SK-N-SH (cell line): ENCODE measurements around the gene TRIP4. TPM values are rescaled to one million over a fixed set of nuclear protein-coding genes. Genes with fewer than 3 reads are reported as not detected.

Experiments
- CTCF ChIA-PET: fragments of 300-600, 350-600 bp; formaldehyde crosslinking; extraction: SDS; loops from one replicate; lab custom pipeline; 2021; lab: Yijun Ruan, JAX
- POLR2A ChIA-PET: fragments of 350-600 bp; sonication (Branson Sonifier 250); formaldehyde crosslinking; extraction: SDS; loops from one replicate; lab custom pipeline; 2020; ENCODE audit warnings: antibody characterized with exemption, inconsistent platforms; lab: Yijun Ruan, JAX
- DNase-seq: peaks from one replicate; pipeline ENCODE4 v3.0.0; 2012
- H2AFZ ChIP-seq: fragments of 200-600 bp; sonication (generic); 2 replicates; pipeline ENCODE4 v1.8.1; 2016; ENCODE audit warnings: antibody characterized with exemption, mild to moderate bottlenecking, low read depth
- H3F3A ChIP-seq: fragments of 200-600 bp; sonication (generic); replicated peaks from 2 replicates; pipeline ENCODE3; 2016; ENCODE audit warnings: antibody characterized with exemption, mild to moderate bottlenecking; ENCODE audit not compliant: insufficient read depth
- H3K27ac ChIP-seq, 2 experiments: fragments of 200-500 bp in 1 of 2; fragments of 200-600 bp in 1 of 2; sonication (Bioruptor generic) in 1 of 2; sonication (generic), shearing (Covaris generic) in 1 of 2; 2 replicates each; pipeline versions ENCODE4 v1.5.1 to v1.6.1; 2014 to 2016; ENCODE audit warnings: low read depth in 2 of 2, inconsistent platforms in 1 of 2, low read length in 1 of 2, mild to moderate bottlenecking in 1 of 2, mixed read lengths in 1 of 2
- H3K27me3 ChIP-seq: fragments of 200-600 bp; sonication (generic), shearing (Covaris generic); 2 replicates; pipeline ENCODE4 v1.6.1; 2016; ENCODE audit warnings: mixed run types; ENCODE audit not compliant: insufficient read depth
- H3K36me3 ChIP-seq, 2 experiments: fragments of 200-500 bp in 1 of 2; fragments of 200-600 bp in 1 of 2; sonication (Bioruptor generic) in 1 of 2; sonication (generic) in 1 of 2; replicated peaks in 1 of 2; 2 replicates each; pipeline versions ENCODE3 to v1.5.1; 2014 to 2016; ENCODE audit warnings: low read length in 1 of 2, mild to moderate bottlenecking in 1 of 2; ENCODE audit not compliant: insufficient read depth in 2 of 2, control insufficient read depth in 1 of 2
- H3K4me1 ChIP-seq, 2 experiments: fragments of 200-500 bp in 1 of 2; fragments of 200-600 bp in 1 of 2; sonication (Bioruptor generic) in 1 of 2; sonication (generic), shearing (Covaris generic) in 1 of 2; 2 replicates each; pipeline versions ENCODE4 v1.5.1 to v1.6.1; 2014 to 2016; ENCODE audit warnings: low read depth in 1 of 2, low read length in 1 of 2, mixed run types in 1 of 2; ENCODE audit not compliant: insufficient read depth in 2 of 2, control insufficient read depth in 1 of 2
- H3K4me2 ChIP-seq: fragments of 200-600 bp; sonication (generic), shearing (Covaris generic); 2 replicates; pipeline ENCODE4 v1.6.1; 2017; ENCODE audit warnings: mixed run types
- H3K4me3 ChIP-seq, 2 experiments: fragments of 200-500 bp in 1 of 2; fragments of 200-600 bp in 1 of 2; sonication (Bioruptor generic) in 1 of 2; sonication (generic), shearing (Covaris generic) in 1 of 2; 2 replicates each; pipeline versions ENCODE4 v1.5.1 to v1.8.1; 2014 to 2016; ENCODE audit warnings: low read depth in 2 of 2, inconsistent platforms in 1 of 2, low read length in 1 of 2, mild to moderate bottlenecking in 1 of 2, mixed read lengths in 1 of 2, moderate library complexity in 1 of 2
- H3K79me2 ChIP-seq: fragments of 200-600 bp; sonication (generic); 2 replicates; pipeline ENCODE4 v1.8.1; 2017; ENCODE audit warnings: mild to moderate bottlenecking; ENCODE audit not compliant: insufficient read depth
- H3K9ac ChIP-seq: fragments of 200-600 bp; sonication (generic); 2 replicates; pipeline ENCODE4 v1.6.1; 2017; ENCODE audit warnings: mixed run types
- H3K9me2 ChIP-seq: fragments of 200-600 bp; sonication (generic); 2 replicates; pipeline ENCODE4 v1.6.1; 2017; ENCODE audit warnings: mixed run types
- H3K9me3 ChIP-seq: fragments of 200-600 bp; sonication (generic); 2 replicates; pipeline ENCODE4 v1.6.1; 2017; ENCODE audit warnings: mixed run types, mild to moderate bottlenecking, moderate library complexity
- H4K20me1 ChIP-seq: fragments of 200-600 bp; sonication (generic); 2 replicates; pipeline ENCODE4 v1.6.1; 2017; ENCODE audit warnings: mild to moderate bottlenecking, mixed run types; ENCODE audit not compliant: insufficient read depth
- EP300 ChIP-seq, 2 experiments: IDR thresholded peaks; 2 replicates each; pipeline versions ENCODE4 v1.4.0 to v1.6.1; 2012; ENCODE audit warnings: borderline replicate concordance in 1 of 2, low read depth in 1 of 2, low read length in 1 of 2
- EZH2phosphoT487 ChIP-seq: fragments of 200-600 bp; sonication (generic); IDR thresholded peaks from 2 replicates; pipeline ENCODE4 v1.6.1; 2017; ENCODE audit warnings: low read depth, mixed run types, mild to moderate bottlenecking, antibody characterized with exemption, moderate library complexity, borderline replicate concordance
- FOXJ3 ChIP-seq: sonication (generic); formaldehyde crosslinking; IDR thresholded peaks from 2 replicates; pipeline ENCODE4 v1.5.1; 2020; ENCODE audit warnings: mild to moderate bottlenecking, missing genetic modification reagents
- FOXM1 ChIP-seq: IDR thresholded peaks from 2 replicates; pipeline ENCODE4 v1.4.0; 2012; ENCODE audit warnings: low read depth, mild to moderate bottlenecking
- GATA2 ChIP-seq: sonication (generic); formaldehyde crosslinking; IDR thresholded peaks from 2 replicates; pipeline ENCODE4 v1.5.0; 2020; ENCODE audit warnings: mild to moderate bottlenecking, missing genetic modification reagents
- JUND ChIP-seq: IDR thresholded peaks from 2 replicates; pipeline ENCODE4 v1.4.0; 2012
- MEF2A ChIP-seq: IDR thresholded peaks from 2 replicates; pipeline ENCODE4 v1.4.0; 2012; ENCODE audit warnings: low read depth, borderline replicate concordance
- MXI1 ChIP-seq: IDR thresholded peaks from 2 replicates; pipeline ENCODE4 v1.6.1; 2012; ENCODE audit warnings: mild to moderate bottlenecking, low read depth, low read length, improper control_type of control experiment
- NFIC ChIP-seq: IDR thresholded peaks from 2 replicates; pipeline ENCODE4 v1.4.0; 2012; ENCODE audit warnings: borderline replicate concordance
- NRF1 ChIP-seq: IDR thresholded peaks from 2 replicates; pipeline ENCODE4 v1.6.1; 2012; ENCODE audit warnings: low read depth, mild to moderate bottlenecking, low read length
- POLR2AphosphoS5 ChIP-seq: IDR thresholded peaks from 2 replicates; pipeline ENCODE4 v1.6.1; 2012; ENCODE audit warnings: low read depth, low read length
- RXRA ChIP-seq: IDR thresholded peaks from 2 replicates; pipeline ENCODE4 v1.4.0; 2012; ENCODE audit warnings: low read depth, mild to moderate bottlenecking, borderline replicate concordance
- SMC3 ChIP-seq: IDR thresholded peaks from 2 replicates; pipeline ENCODE4 v1.6.1; 2012; ENCODE audit warnings: low read depth, low read length, improper control_type of control experiment
- TAF1 ChIP-seq: IDR thresholded peaks from 2 replicates; pipeline ENCODE4 v1.6.1; 2012; ENCODE audit warnings: low read depth, mild to moderate bottlenecking, low read length, moderate library complexity, borderline replicate concordance
- TEAD4 ChIP-seq: IDR thresholded peaks from 2 replicates; pipeline ENCODE4 v1.4.0; 2012; ENCODE audit warnings: mild to moderate bottlenecking, borderline replicate concordance; ENCODE audit not compliant: insufficient read depth
- WGBS: methylation state at CpG from one replicate; pipeline ENCODE4 v1.1.6; 2017; ENCODE audit warnings: low lambda C conversion rate; 5-methylcytosine and 5-hydroxymethylcytosine counted together
- polyA plus RNA-seq, 3 experiments: library from polyadenylated mRNA; depleted of rRNA; stranded (reverse); fragments of >200 nt; gene quantifications; 2 replicates each; pipeline ENCODE4 v1.2.3, GENCODE V29; 2012
- TF ChIP-seq, protein P1 (sequence below): IDR thresholded peaks from 2 replicates; pipeline ENCODE4; 2012
- TF ChIP-seq, protein P2 (sequence below): fragments of 150-350 bp; IDR thresholded peaks from 2 replicates; pipeline ENCODE4 v1.6.1; 2017; ENCODE audit warnings: antibody characterized with exemption, low read length, low read depth, borderline replicate concordance
- TF ChIP-seq, protein P3 (sequence below): IDR thresholded peaks from 2 replicates; pipeline ENCODE4 v1.6.1; 2012; ENCODE audit warnings: mild to moderate bottlenecking, low read depth, low read length, moderate library complexity
- TF ChIP-seq, protein P4 (sequence below): fragments of 200-600 bp; sonication (generic); IDR thresholded peaks from 2 replicates; pipeline ENCODE4 v1.6.1; 2017; ENCODE audit warnings: antibody characterized with exemption, mild to moderate bottlenecking, moderate library complexity
- TF ChIP-seq, protein P5 (sequence below): IDR thresholded peaks from 2 replicates; pipeline ENCODE4 v1.4.0; 2012; ENCODE audit warnings: low read depth
- TF ChIP-seq, protein P6 (sequence below): fragments of 150-350 bp; IDR thresholded peaks from 2 replicates; pipeline ENCODE4 v1.6.1; 2016; ENCODE audit warnings: mild to moderate bottlenecking, low read depth, low read length

Gene TRIP4
- polyA plus RNA-seq, 1 of the 3 experiments (the other 2 are of a cell fraction) = 14.5 TPM

DNA sequence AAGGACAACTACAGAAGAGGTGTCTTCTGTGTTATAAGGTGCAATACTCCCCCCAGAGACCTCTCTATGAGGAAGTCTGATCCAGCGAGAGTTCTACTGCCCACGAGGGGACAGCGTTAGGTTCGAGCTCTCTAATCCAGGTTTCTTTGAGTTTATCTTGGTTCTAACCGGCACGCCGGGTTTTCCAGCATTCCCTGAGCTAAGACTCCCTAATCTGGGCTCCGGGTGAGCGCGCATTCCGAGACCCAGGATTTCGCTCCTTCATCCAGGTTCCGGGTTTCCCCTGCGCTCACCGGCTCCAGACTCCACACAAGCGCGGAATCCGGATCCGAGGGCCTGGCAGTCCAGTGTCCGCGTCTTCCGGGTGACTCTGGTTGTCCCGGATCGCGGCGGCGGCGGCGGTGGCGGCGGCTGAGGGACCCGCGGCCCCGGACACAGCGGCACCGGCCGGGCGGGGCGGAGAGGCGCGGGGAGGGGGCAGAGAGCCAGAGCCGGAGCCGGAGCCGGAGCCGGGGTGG, 72.6 kb downstream of the TRIP4 start, which contains the start of gene ZNF609:
ZNF609 (plus strand) TSS at position 373 of the 518 bp plus-strand sequence. CDS start 38,842 bp downstream, outside the sequence.
- ChIA-PET POLR2A (interaction anchor here (0.6 to 1.5 kb wide), 7 partner anchors 16 to 367 kb away, joined by 3 to 6 read pairs (median 3); partner anchors contain the start of genes CIAO2A and TRIP4), CTCF (interaction anchor here (0.8 to 1.5 kb wide), 4 partner anchors 193 to 297 kb away, joined by 3 to 4 read pairs (median 3); partner anchors contain the start of gene PPIB)
- peaks cover 39% of the 10 kb centered on the region for H4K20me1 ChIP-seq
- H3F3A ChIP-seq = peaks cover 18% of the 10 kb centered on the region
- H3K36me3 ChIP-seq = peaks cover 7 to 25% of the 10 kb centered on the region in 2 experiments
- H3K4me1 ChIP-seq = peaks cover 18 to 22% of the 10 kb centered on the region in 2 experiments; a peak in 3 of 4 replicates
- H2AFZ ChIP-seq = peak within 1 kb of the TSS; percentile 82; the same call in 1 of the 2 replicates
- no peaks in the 10 kb centered on the region for H3K27me3 ChIP-seq
- WGBS = 0% methylated on average over 16 of the region's 45 CpGs
- H3K27ac ChIP-seq = peak within 1 kb of the TSS; percentile 66 to 90
- H3K9ac ChIP-seq = peak within 1 kb of the TSS; percentile 64; the same call in 1 of the 2 replicates
- H3K9me3 ChIP-seq = no peaks in the 10 kb centered on the region
- peaks cover 42% of the 10 kb centered on the region for H3K79me2 ChIP-seq
- DNase-seq = peak; percentile 94
- H3K4me2 ChIP-seq = peak within 1 kb of the TSS; percentile 87
- no peaks in the 10 kb centered on the region for H3K9me2 ChIP-seq
- peak within 1 kb of the TSS; percentile 64 to 68 for H3K4me3 ChIP-seq
- peak; percentile 39; the same call in 1 of the 2 replicates for TF ChIP-seq NFIC
- TF ChIP-seq NRF1 = no peak
- TF ChIP-seq, protein P1, sequence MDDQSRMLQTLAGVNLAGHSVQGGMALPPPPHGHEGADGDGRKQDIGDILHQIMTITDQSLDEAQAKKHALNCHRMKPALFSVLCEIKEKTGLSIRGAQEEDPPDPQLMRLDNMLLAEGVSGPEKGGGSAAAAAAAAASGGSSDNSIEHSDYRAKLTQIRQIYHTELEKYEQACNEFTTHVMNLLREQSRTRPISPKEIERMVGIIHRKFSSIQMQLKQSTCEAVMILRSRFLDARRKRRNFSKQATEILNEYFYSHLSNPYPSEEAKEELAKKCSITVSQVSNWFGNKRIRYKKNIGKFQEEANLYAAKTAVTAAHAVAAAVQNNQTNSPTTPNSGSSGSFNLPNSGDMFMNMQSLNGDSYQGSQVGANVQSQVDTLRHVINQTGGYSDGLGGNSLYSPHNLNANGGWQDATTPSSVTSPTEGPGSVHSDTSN = 0 out of 2 replicates have a peak, but pooled peaks have one; percentile 34
- TF ChIP-seq, protein P2, sequence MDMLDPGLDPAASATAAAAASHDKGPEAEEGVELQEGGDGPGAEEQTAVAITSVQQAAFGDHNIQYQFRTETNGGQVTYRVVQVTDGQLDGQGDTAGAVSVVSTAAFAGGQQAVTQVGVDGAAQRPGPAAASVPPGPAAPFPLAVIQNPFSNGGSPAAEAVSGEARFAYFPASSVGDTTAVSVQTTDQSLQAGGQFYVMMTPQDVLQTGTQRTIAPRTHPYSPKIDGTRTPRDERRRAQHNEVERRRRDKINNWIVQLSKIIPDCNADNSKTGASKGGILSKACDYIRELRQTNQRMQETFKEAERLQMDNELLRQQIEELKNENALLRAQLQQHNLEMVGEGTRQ = no peak
- no peak for TF ChIP-seq EZH2phosphoT487
- TF ChIP-seq TEAD4 = peak; percentile 64
- TF ChIP-seq MEF2A = peak; percentile 49; the same call in 1 of the 2 replicates
- TF ChIP-seq FOXM1 = no peak
- peak; percentile 74 for TF ChIP-seq MXI1
- TF ChIP-seq TAF1 = peak; percentile 88
- TF ChIP-seq GATA2 = no peak
- TF ChIP-seq POLR2AphosphoS5 = peak; percentile 75
- TF ChIP-seq, protein P3, sequence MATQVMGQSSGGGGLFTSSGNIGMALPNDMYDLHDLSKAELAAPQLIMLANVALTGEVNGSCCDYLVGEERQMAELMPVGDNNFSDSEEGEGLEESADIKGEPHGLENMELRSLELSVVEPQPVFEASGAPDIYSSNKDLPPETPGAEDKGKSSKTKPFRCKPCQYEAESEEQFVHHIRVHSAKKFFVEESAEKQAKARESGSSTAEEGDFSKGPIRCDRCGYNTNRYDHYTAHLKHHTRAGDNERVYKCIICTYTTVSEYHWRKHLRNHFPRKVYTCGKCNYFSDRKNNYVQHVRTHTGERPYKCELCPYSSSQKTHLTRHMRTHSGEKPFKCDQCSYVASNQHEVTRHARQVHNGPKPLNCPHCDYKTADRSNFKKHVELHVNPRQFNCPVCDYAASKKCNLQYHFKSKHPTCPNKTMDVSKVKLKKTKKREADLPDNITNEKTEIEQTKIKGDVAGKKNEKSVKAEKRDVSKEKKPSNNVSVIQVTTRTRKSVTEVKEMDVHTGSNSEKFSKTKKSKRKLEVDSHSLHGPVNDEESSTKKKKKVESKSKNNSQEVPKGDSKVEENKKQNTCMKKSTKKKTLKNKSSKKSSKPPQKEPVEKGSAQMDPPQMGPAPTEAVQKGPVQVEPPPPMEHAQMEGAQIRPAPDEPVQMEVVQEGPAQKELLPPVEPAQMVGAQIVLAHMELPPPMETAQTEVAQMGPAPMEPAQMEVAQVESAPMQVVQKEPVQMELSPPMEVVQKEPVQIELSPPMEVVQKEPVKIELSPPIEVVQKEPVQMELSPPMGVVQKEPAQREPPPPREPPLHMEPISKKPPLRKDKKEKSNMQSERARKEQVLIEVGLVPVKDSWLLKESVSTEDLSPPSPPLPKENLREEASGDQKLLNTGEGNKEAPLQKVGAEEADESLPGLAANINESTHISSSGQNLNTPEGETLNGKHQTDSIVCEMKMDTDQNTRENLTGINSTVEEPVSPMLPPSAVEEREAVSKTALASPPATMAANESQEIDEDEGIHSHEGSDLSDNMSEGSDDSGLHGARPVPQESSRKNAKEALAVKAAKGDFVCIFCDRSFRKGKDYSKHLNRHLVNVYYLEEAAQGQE = peak; percentile 58; the same call in 1 of the 2 replicates
- 0 out of 2 replicates have a peak, but pooled peaks have one; percentile 30 for TF ChIP-seq FOXJ3 (CRISPR knock-in tag)
- TF ChIP-seq, protein P4, sequence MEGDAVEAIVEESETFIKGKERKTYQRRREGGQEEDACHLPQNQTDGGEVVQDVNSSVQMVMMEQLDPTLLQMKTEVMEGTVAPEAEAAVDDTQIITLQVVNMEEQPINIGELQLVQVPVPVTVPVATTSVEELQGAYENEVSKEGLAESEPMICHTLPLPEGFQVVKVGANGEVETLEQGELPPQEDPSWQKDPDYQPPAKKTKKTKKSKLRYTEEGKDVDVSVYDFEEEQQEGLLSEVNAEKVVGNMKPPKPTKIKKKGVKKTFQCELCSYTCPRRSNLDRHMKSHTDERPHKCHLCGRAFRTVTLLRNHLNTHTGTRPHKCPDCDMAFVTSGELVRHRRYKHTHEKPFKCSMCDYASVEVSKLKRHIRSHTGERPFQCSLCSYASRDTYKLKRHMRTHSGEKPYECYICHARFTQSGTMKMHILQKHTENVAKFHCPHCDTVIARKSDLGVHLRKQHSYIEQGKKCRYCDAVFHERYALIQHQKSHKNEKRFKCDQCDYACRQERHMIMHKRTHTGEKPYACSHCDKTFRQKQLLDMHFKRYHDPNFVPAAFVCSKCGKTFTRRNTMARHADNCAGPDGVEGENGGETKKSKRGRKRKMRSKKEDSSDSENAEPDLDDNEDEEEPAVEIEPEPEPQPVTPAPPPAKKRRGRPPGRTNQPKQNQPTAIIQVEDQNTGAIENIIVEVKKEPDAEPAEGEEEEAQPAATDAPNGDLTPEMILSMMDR = no peak; the same call in 1 of the 2 replicates
- TF ChIP-seq EP300 (IDR thresholded peaks at IDR 0.05; ENCODE audit: borderline replicate concordance in 1 of 2, low read depth in 1 of 2, low read length in 1 of 2) = peak; percentile 57 to 64; a peak in 3 of 4 replicates
- TF ChIP-seq, protein P5, sequence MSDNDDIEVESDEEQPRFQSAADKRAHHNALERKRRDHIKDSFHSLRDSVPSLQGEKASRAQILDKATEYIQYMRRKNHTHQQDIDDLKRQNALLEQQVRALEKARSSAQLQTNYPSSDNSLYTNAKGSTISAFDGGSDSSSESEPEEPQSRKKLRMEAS = peak; percentile 89
- TF ChIP-seq, protein P6, sequence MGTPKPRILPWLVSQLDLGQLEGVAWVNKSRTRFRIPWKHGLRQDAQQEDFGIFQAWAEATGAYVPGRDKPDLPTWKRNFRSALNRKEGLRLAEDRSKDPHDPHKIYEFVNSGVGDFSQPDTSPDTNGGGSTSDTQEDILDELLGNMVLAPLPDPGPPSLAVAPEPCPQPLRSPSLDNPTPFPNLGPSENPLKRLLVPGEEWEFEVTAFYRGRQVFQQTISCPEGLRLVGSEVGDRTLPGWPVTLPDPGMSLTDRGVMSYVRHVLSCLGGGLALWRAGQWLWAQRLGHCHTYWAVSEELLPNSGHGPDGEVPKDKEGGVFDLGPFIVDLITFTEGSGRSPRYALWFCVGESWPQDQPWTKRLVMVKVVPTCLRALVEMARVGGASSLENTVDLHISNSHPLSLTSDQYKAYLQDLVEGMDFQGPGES = no peak
- peak; percentile 40; the same call in 1 of the 2 replicates for TF ChIP-seq RXRA
- peak; percentile 18; the same call in 1 of the 2 replicates for TF ChIP-seq SMC3
- peak; percentile 95 for TF ChIP-seq JUND
